Fibroblast of mammary gland (primary cell): ENCODE results near the gene COG5.
"Not testable (repeated sequence)": the region's sequence is repeated elsewhere in the genome, so short reads cannot be mapped to it uniquely, and the experiment has no call there.

ENCODE experiments used
- DNase-seq: peaks from one replicate; pipeline ENCODE4 v3.0.0-alpha.2; 2010; ENCODE audit warnings: low read depth
- H3K4me3 ChIP-seq: 2 replicates; pipeline ENCODE4 v1.5.1; 2011; ENCODE audit warnings: low read depth, mild to moderate bottlenecking, low read length, moderate library complexity; ENCODE audit not compliant: control insufficient read depth
- CTCF ChIP-seq: conservative IDR thresholded peaks from 2 replicates; pipeline ENCODE4 v1.5.1; 2011; ENCODE audit warnings: low read depth, low read length, inconsistent platforms; ENCODE audit not compliant: control insufficient read depth, insufficient read depth

The COG5 gene

GRCh38 chr7:107543338-107543993 is 20.3 kb downstream of the COG5 start:
- no peak for TF ChIP-seq CTCF
- no peak overlapping the region for H3K4me3 ChIP-seq
- no peak for DNase-seq

GRCh38 chr7:107538001-107538400 is 25.7 kb downstream of the COG5 start:
- no peak for DNase-seq
- TF ChIP-seq CTCF, result no peak
- no peak overlapping the region for H3K4me3 ChIP-seq

DNA sequence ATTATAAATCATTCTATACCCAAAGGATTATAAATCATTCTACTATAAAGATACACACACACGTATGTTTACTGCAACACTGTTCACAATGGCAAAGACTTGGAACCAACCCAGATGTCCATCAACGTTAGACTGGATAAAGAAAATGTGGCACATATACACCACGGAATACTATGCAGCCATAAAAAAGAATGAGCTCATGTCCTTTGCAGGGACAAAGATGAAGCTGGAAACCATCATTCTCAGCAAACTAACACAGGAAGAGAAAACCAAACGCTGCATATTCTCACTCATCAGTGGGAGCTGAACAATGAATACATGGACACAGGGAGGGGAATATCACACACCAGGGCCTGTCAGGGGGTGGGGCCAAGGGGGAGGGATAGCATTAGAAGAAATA is 26.5 kb downstream of the COG5 start:
- DNase-seq, result not testable (repeated sequence)

GRCh38 chr7:107534139-107534538 is 29.6 kb downstream of the COG5 start:
- no peak for TF ChIP-seq CTCF
- DNase-seq, result no peak
- H3K4me3 ChIP-seq, result no peak overlapping the region

More for the DNA sequence above, 26.5 kb downstream of the COG5 start:
- not testable (repeated sequence) for H3K4me3 ChIP-seq

- DNase-seq, result no peak
- TF ChIP-seq CTCF, result no peak
Measured at GRCh38 chr7:107530751-107531150, 33.0 kb downstream of the COG5 start.

GRCh38 chr7:107528461-107528860 is 35.3 kb downstream of the COG5 start:
- TF ChIP-seq CTCF, result no peak
- peak; percentile 38 for DNase-seq
- H3K4me3 ChIP-seq, result no peak overlapping the region

More at GRCh38 chr7:107530751-107531150, 33.0 kb downstream of the COG5 start:
- H3K4me3 ChIP-seq, result no peak overlapping the region

- TF ChIP-seq CTCF, result no peak
- H3K4me3 ChIP-seq, result no peak overlapping the region
- no peak for DNase-seq
Measured at GRCh38 chr7:107527196-107527595, 36.5 kb downstream of the COG5 start.
